Activated CD4-positive, alpha-beta T cell treated with anti-CD3 and anti-CD28 coated beads for 1 hour (primary cell): ENCODE measurements around the gene BTF3.

Source experiments
- DNase-seq: peaks from one replicate; pipeline ENCODE4 v3.0.0-alpha.2; 2020

BTF3 gene

GRCh38 chr5:73525606-73526203, 27.5 kb downstream of the BTF3 start:
- no peak for DNase-seq

- no peak for DNase-seq
These were observed 30.0 kb downstream of the BTF3 start for GRCh38 chr5:73528248-73528647.

GRCh38 chr5:73529081-73529480, 30.8 kb downstream of the BTF3 start:
- no peak for DNase-seq

- DNase-seq: no peak
These were observed 33.1 kb downstream of the BTF3 start for GRCh38 chr5:73531356-73531755.

GRCh38 chr5:73532195-73532594, 34.0 kb downstream of the BTF3 start:
- DNase-seq: no peak

GRCh38 chr5:73534011-73534644, 35.9 kb downstream of the BTF3 start:
- no peak for DNase-seq

- no peak for DNase-seq
These were observed 36.7 kb downstream of the BTF3 start for GRCh38 chr5:73534971-73535370.

GRCh38 chr5:73539730-73540129, 41.5 kb downstream of the BTF3 start:
- DNase-seq: no peak

GRCh38 chr5:73540192-73540591, 42.0 kb downstream of the BTF3 start:
- DNase-seq: no peak

- no peak for DNase-seq
These were observed 43.8 kb downstream of the BTF3 start for GRCh38 chr5:73542020-73542419.

GRCh38 chr5:73544429-73545402, 46.5 kb downstream of the BTF3 start:
- no peak for DNase-seq

- no peak for DNase-seq
These were observed 47.1 kb downstream of the BTF3 start for GRCh38 chr5:73545403-73545779.

- no peak for DNase-seq
These were observed 51.8 kb downstream of the BTF3 start for GRCh38 chr5:73550016-73550415.

- DNase-seq: no peak
These were observed 54.4 kb downstream of the BTF3 start for GRCh38 chr5:73552642-73553041.
